Measurements from ENCODE around the gene OTUB2.
"Not testable (repeated sequence)": the region's sequence is repeated elsewhere in the genome, so short reads cannot be mapped to it uniquely, and the experiment has no call there.

Gene OTUB2

GRCh38 chr14:94058128-94058673, 32.1 kb downstream of the OTUB2 start:
- DNase-seq, result no peak
- no peak for TF ChIP-seq CTCF (IDR thresholded peaks at IDR 0.05; ENCODE audit: low read depth, low read length)
- Histone ChIP-seq H3K9me3 (ENCODE audit: severe bottlenecking) (peaks cover 5% of the 10 kb centered on the region), H3K27me3 (ENCODE audit: insufficient read depth, low read depth, severe bottlenecking) (no peaks in the 10 kb centered on the region), H3K27ac (no peak overlapping the region), H3K36me3 (peaks cover 91% of the 10 kb centered on the region), H3K4me3 (ENCODE audit: low read depth, low read length) (no peak overlapping the region)

- TF ChIP-seq CTCF (IDR thresholded peaks at IDR 0.05; ENCODE audit: low read depth, low read length), result no peak
- Histone ChIP-seq H3K9me3 (ENCODE audit: severe bottlenecking) (peaks cover 5% of the 10 kb centered on the region), H3K27me3 (ENCODE audit: insufficient read depth, low read depth, severe bottlenecking) (no peaks in the 10 kb centered on the region), H3K4me3 (ENCODE audit: low read depth, low read length) (no peak overlapping the region), H3K27ac (no peak overlapping the region), H3K36me3 (peaks cover 86% of the 10 kb centered on the region)
- no peak for DNase-seq
These were observed 32.6 kb downstream of the OTUB2 start for GRCh38 chr14:94058674-94059138.

GRCh38 chr14:94059998-94060397, 33.9 kb downstream of the OTUB2 start:
- H3K9me3 ChIP-seq (ENCODE audit: severe bottlenecking), result peaks cover 5% of the 10 kb centered on the region
- DNase-seq, result no peak
- no peak for TF ChIP-seq CTCF (IDR thresholded peaks at IDR 0.05; ENCODE audit: low read depth, low read length)
- H3K27me3 ChIP-seq (ENCODE audit: insufficient read depth, low read depth, severe bottlenecking), result no peaks in the 10 kb centered on the region
- no peak overlapping the region for H3K4me3 ChIP-seq (ENCODE audit: low read depth, low read length)
- H3K36me3 ChIP-seq, result peaks cover 75% of the 10 kb centered on the region
- no peak overlapping the region for H3K27ac ChIP-seq

GRCh38 chr14:94062344-94062940, 36.3 kb downstream of the OTUB2 start:
- no peak for TF ChIP-seq CTCF (IDR thresholded peaks at IDR 0.05; ENCODE audit: low read depth, low read length)
- H3K27ac ChIP-seq, result peak overlapping the region; percentile 41
- no peaks in the 10 kb centered on the region for H3K27me3 ChIP-seq (ENCODE audit: insufficient read depth, low read depth, severe bottlenecking)
- peaks cover 5% of the 10 kb centered on the region for H3K9me3 ChIP-seq (ENCODE audit: severe bottlenecking)
- H3K4me3 ChIP-seq (ENCODE audit: low read depth, low read length), result no peak overlapping the region
- no peak for DNase-seq
- H3K36me3 ChIP-seq, result peaks cover 53% of the 10 kb centered on the region

GRCh38 chr14:94066089-94066676, 40.0 kb downstream of the OTUB2 start:
- no peak overlapping the region for H3K27ac ChIP-seq
- H3K9me3 ChIP-seq (ENCODE audit: severe bottlenecking), result no peaks in the 10 kb centered on the region
- no peaks in the 10 kb centered on the region for H3K27me3 ChIP-seq (ENCODE audit: insufficient read depth, low read depth, severe bottlenecking)
- TF ChIP-seq CTCF (IDR thresholded peaks at IDR 0.05; ENCODE audit: low read depth, low read length), result no peak
- H3K36me3 ChIP-seq, result peaks cover 16% of the 10 kb centered on the region
- H3K4me3 ChIP-seq (ENCODE audit: low read depth, low read length), result no peak overlapping the region
- no peak for DNase-seq

- H3K9me3 ChIP-seq (ENCODE audit: severe bottlenecking); H3K4me3 ChIP-seq (ENCODE audit: low read depth, low read length); H3K27me3 ChIP-seq (ENCODE audit: insufficient read depth, low read depth, severe bottlenecking); DNase-seq; H3K27ac ChIP-seq: not testable (repeated sequence)
- H3K36me3 ChIP-seq, result peaks cover 22% of the 10 kb centered on the region
These were observed 45.9 kb downstream of the OTUB2 start for GRCh38 chr14:94072076-94072475.
